HepG2 (cell line): ENCODE data around the gene WDR6. TPM values are rescaled to one million over a fixed set of nuclear protein-coding genes. Genes with fewer than 3 reads are reported as not detected.

Experiments
- ARID3A ChIP-seq: IDR thresholded peaks from 2 replicates; pipeline ENCODE4 v1.6.1; 2012; ENCODE audit warnings: low read depth, low read length, improper control_type of control experiment
- ATF7 ChIP-seq, 2 experiments: fragments of 450-650 bp in 1 of 2; sonication (generic) in 1 of 2; formaldehyde crosslinking in 1 of 2; IDR thresholded peaks; 2 replicates each; pipeline versions ENCODE4 v1.4.0 to v1.6.1; 2016 to 2020; ENCODE audit warnings: antibody characterized with exemption in 1 of 2, mild to moderate bottlenecking in 1 of 2, missing genetic modification reagents in 1 of 2
- HNRNPLL ChIP-seq: fragments of 200-400 bp; formaldehyde crosslinking; IDR thresholded peaks from 2 replicates; pipeline ENCODE4 v1.6.1; 2017; ENCODE audit warnings: mild to moderate bottlenecking, low read depth, low read length; ENCODE audit not compliant: poor library complexity, severe bottlenecking
- KAT8 ChIP-seq: IDR thresholded peaks from 2 replicates; pipeline ENCODE4 v1.6.1; 2016; ENCODE audit warnings: missing genetic modification reagents, missing compliant biosample characterization
- KDM6A ChIP-seq: IDR thresholded peaks from 2 replicates; pipeline ENCODE4 v1.6.1; 2016; ENCODE audit warnings: low read depth
- NCOA2 ChIP-seq: sonication (generic); formaldehyde crosslinking; IDR thresholded peaks from 2 replicates; pipeline ENCODE4 v1.8.0; 2022; ENCODE audit warnings: inconsistent platforms
- PCBP2 ChIP-seq: fragments of 200-400 bp; formaldehyde crosslinking; optimal IDR thresholded peaks from 2 replicates; pipeline ENCODE3; 2018; ENCODE audit warnings: low read length, low read depth; ENCODE audit not compliant: poor library complexity, severe bottlenecking
- RBAK ChIP-seq: sonication (generic); formaldehyde crosslinking; IDR thresholded peaks from 2 replicates; pipeline ENCODE4 v1.5.1; 2020; ENCODE audit warnings: mild to moderate bottlenecking, missing genetic modification reagents
- REPIN1 ChIP-seq: sonication (generic); formaldehyde crosslinking; IDR thresholded peaks from 2 replicates; pipeline ENCODE4 v1.8.0; 2022; ENCODE audit warnings: missing genetic modification reagents, low read depth, mild to moderate bottlenecking, borderline replicate concordance
- RXRB ChIP-seq: IDR thresholded peaks from 2 replicates; pipeline ENCODE4 v1.6.1; 2016; ENCODE audit warnings: borderline replicate concordance, missing genetic modification reagents, missing compliant biosample characterization
- SRSF1 ChIP-seq: fragments of 200-400 bp; formaldehyde crosslinking; optimal IDR thresholded peaks from 2 replicates; pipeline ENCODE3; 2017; ENCODE audit warnings: mild to moderate bottlenecking, low read depth, low read length, moderate library complexity
- SRSF9 ChIP-seq: fragments of 200-400 bp; formaldehyde crosslinking; IDR thresholded peaks from 2 replicates; pipeline ENCODE4 v1.6.1; 2018; ENCODE audit warnings: borderline replicate concordance, mild to moderate bottlenecking, low read depth, low read length; ENCODE audit not compliant: insufficient read depth, poor library complexity, severe bottlenecking
- ZBTB21 ChIP-seq: sonication (generic); formaldehyde crosslinking; IDR thresholded peaks from 2 replicates; pipeline ENCODE4 v1.4.0; 2020; ENCODE audit warnings: missing genetic modification reagents
- ZFYVE20 ChIP-seq: sonication (generic); formaldehyde crosslinking; IDR thresholded peaks from 2 replicates; pipeline ENCODE4 v1.8.0; 2023; ENCODE audit warnings: low read depth, mild to moderate bottlenecking, moderate library complexity, missing genetic modification reagents, borderline replicate concordance
- ZNF143 ChIP-seq: sonication (generic); formaldehyde crosslinking; IDR thresholded peaks from 2 replicates; pipeline ENCODE4 v1.4.0; 2020; ENCODE audit warnings: missing genetic modification reagents
- ZNF225 ChIP-seq: sonication (generic); formaldehyde crosslinking; IDR thresholded peaks from 2 replicates; pipeline ENCODE4 v1.4.0; 2020; ENCODE audit warnings: mild to moderate bottlenecking, missing genetic modification reagents
- ZNF430 ChIP-seq: sonication (generic); formaldehyde crosslinking; IDR thresholded peaks from 2 replicates; pipeline ENCODE4 v1.9.0; 2021; ENCODE audit warnings: mild to moderate bottlenecking, missing genetic modification reagents
- ZNF713 ChIP-seq: sonication (generic); formaldehyde crosslinking; IDR thresholded peaks from 2 replicates; pipeline ENCODE4 v1.4.0; 2020; ENCODE audit warnings: mild to moderate bottlenecking, missing genetic modification reagents
- polyA plus RNA-seq, 8 experiments: library from polyadenylated mRNA; depleted of rRNA in 3 of 8; stranded (reverse) in 7 of 8; unstranded in 1 of 8; fragments of >200 nt; fragmentation: Illumina TruSeq in 4 of 8; extraction: Trizol in 4 of 8; gene quantifications; 2 replicates each; pipeline versions ENCODE4 v1.2.1 to v1.2.3, GENCODE V29; 2011 to 2016; ENCODE audit warnings: low read depth in 4 of 8, missing spikeins in 1 of 8, mixed read lengths in 1 of 8; ENCODE audit not compliant: insufficient read depth in 1 of 8
- total RNA-seq, 5 experiments: library from RNA; depleted of rRNA; stranded (reverse); fragments of >200 nt; fragmentation: Illumina TruSeq; extraction: Trizol; gene quantifications; 2 replicates each; pipeline ENCODE4 v1.2.3, GENCODE V29; 2016; ENCODE audit warnings: low read depth in 1 of 5
- TF ChIP-seq, protein P1 (sequence below): sonication (generic); formaldehyde crosslinking; IDR thresholded peaks from 2 replicates; pipeline ENCODE4 v1.4.0; 2020; ENCODE audit warnings: mild to moderate bottlenecking, missing genetic modification reagents
- TF ChIP-seq, protein P2 (sequence below): sonication (generic); formaldehyde crosslinking; IDR thresholded peaks from 2 replicates; pipeline ENCODE4 v1.5.0; 2020; ENCODE audit warnings: mild to moderate bottlenecking, missing genetic modification reagents
- TF ChIP-seq, protein P3 (sequence below): sonication (generic); formaldehyde crosslinking; IDR thresholded peaks from 2 replicates; pipeline ENCODE4 v1.4.0; 2020; ENCODE audit warnings: missing genetic modification reagents

WDR6 gene
- total and polyA plus RNA-seq, 2 of the 13 experiments (the other 11 are each of a cell fraction or from before 2014, with no cell fraction given) = 73.4 to 139 TPM

- TF ChIP-seq KDM6A = 0 out of 2 replicates have a peak, but pooled peaks have one; percentile 10
- TF ChIP-seq ZNF225 = peak; percentile 73; the same call in 1 of the 2 replicates
- TF ChIP-seq HNRNPLL = peak; percentile 93
- TF ChIP-seq NCOA2 (CRISPR knock-in tag) = 0 out of 2 replicates have a peak, but pooled peaks have one; percentile 63
- peak; percentile 79 for TF ChIP-seq ZBTB21
- peak; percentile 75 for TF ChIP-seq RXRB (CRISPR knock-in tag)
- TF ChIP-seq, protein P1, sequence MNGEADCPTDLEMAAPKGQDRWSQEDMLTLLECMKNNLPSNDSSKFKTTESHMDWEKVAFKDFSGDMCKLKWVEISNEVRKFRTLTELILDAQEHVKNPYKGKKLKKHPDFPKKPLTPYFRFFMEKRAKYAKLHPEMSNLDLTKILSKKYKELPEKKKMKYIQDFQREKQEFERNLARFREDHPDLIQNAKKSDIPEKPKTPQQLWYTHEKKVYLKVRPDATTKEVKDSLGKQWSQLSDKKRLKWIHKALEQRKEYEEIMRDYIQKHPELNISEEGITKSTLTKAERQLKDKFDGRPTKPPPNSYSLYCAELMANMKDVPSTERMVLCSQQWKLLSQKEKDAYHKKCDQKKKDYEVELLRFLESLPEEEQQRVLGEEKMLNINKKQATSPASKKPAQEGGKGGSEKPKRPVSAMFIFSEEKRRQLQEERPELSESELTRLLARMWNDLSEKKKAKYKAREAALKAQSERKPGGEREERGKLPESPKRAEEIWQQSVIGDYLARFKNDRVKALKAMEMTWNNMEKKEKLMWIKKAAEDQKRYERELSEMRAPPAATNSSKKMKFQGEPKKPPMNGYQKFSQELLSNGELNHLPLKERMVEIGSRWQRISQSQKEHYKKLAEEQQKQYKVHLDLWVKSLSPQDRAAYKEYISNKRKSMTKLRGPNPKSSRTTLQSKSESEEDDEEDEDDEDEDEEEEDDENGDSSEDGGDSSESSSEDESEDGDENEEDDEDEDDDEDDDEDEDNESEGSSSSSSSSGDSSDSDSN (CRISPR knock-in tag) = peak; percentile 77
- TF ChIP-seq ZNF430 (CRISPR knock-in tag) = peak; percentile 97
- TF ChIP-seq ATF7 (IDR thresholded peaks at IDR 0.05) = peak; percentile 87
- peak; percentile 95 for TF ChIP-seq ATF7 (CRISPR knock-in tag; IDR thresholded peaks at IDR 0.05)
- no peak for TF ChIP-seq ARID3A
- TF ChIP-seq REPIN1 = peak; percentile 93
- peak; percentile 77; the same call in 1 of the 2 replicates for TF ChIP-seq ZFYVE20
- TF ChIP-seq, protein P2, sequence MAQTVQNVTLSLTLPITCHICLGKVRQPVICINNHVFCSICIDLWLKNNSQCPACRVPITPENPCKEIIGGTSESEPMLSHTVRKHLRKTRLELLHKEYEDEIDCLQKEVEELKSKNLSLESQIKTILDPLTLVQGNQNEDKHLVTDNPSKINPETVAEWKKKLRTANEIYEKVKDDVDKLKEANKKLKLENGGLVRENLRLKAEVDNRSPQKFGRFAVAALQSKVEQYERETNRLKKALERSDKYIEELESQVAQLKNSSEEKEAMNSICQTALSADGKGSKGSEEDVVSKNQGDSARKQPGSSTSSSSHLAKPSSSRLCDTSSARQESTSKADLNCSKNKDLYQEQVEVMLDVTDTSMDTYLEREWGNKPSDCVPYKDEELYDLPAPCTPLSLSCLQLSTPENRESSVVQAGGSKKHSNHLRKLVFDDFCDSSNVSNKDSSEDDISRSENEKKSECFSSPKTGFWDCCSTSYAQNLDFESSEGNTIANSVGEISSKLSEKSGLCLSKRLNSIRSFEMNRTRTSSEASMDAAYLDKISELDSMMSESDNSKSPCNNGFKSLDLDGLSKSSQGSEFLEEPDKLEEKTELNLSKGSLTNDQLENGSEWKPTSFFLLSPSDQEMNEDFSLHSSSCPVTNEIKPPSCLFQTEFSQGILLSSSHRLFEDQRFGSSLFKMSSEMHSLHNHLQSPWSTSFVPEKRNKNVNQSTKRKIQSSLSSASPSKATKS (CRISPR knock-in tag) = peak; percentile 90; the same call in 1 of the 2 replicates
- TF ChIP-seq, protein P3, sequence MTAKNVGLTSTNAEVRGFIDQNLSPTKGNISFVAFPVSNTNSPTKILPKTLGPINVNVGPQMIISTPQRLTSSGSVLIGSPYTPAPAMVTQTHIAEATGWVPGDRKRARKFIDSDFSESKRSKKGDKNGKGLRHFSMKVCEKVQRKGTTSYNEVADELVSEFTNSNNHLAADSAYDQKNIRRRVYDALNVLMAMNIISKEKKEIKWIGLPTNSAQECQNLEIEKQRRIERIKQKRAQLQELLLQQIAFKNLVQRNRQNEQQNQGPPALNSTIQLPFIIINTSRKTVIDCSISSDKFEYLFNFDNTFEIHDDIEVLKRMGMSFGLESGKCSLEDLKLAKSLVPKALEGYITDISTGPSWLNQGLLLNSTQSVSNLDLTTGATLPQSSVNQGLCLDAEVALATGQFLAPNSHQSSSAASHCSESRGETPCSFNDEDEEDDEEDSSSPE (CRISPR knock-in tag) = peak; percentile 96
- TF ChIP-seq SRSF1 = peak; percentile 92
- TF ChIP-seq ZNF143 = no peak
- peak; percentile 94 for TF ChIP-seq KAT8 (CRISPR knock-in tag)
- no peak for TF ChIP-seq RBAK (CRISPR knock-in tag)
- TF ChIP-seq ZNF713 = no peak
- TF ChIP-seq SRSF9 = no peak
- no peak for TF ChIP-seq PCBP2
Measured at GRCh38 chr3:49028673-49029562, 21.7 kb downstream of the WDR6 start, which contains the start of gene IMPDH2 (continued).
